ENCODE results near the gene CSF1R.

The CSF1R gene

GRCh38 chr5:150085950-150086715 lies at the start of gene CSF1R:
Gene CSF1R, minus strand, starts transcription at chr5:150086554. Its CDS starts 127 bp downstream, at chr5:150086427.
- no peak for FAIRE-seq

- FAIRE-seq: no peak
These were observed 49.4 kb upstream of the CSF1R start for GRCh38 chr5:150135557-150136304.

GRCh38 chr5:150134198-150134588 lies 47.8 kb upstream of the CSF1R start:
- FAIRE-seq: no peak

- no peak for FAIRE-seq
These were observed 47.3 kb upstream of the CSF1R start for GRCh38 chr5:150133581-150134197.

GRCh38 chr5:150132740-150133139 lies 46.4 kb upstream of the CSF1R start:
- FAIRE-seq: no peak

GRCh38 chr5:150131978-150132694 lies 45.8 kb upstream of the CSF1R start:
- no peak for FAIRE-seq

GRCh38 chr5:150131461-150131860 lies 45.1 kb upstream of the CSF1R start:
- FAIRE-seq: no peak

GRCh38 chr5:150130493-150130922 lies 44.2 kb upstream of the CSF1R start:
- FAIRE-seq: no peak

- no peak for FAIRE-seq
These were observed 43.6 kb upstream of the CSF1R start for GRCh38 chr5:150129813-150130492.

- FAIRE-seq: no peak
These were observed 43.1 kb upstream of the CSF1R start for GRCh38 chr5:150129454-150129812.

GRCh38 chr5:150126921-150127265 lies 40.5 kb upstream of the CSF1R start:
- no peak for FAIRE-seq

GRCh38 chr5:150126199-150126920 lies 40.0 kb upstream of the CSF1R start:
- FAIRE-seq: no peak

GRCh38 chr5:150125334-150125733 lies 39.0 kb upstream of the CSF1R start:
- FAIRE-seq: no peak

- FAIRE-seq: no peak
These were observed 38.2 kb upstream of the CSF1R start for GRCh38 chr5:150124596-150124995.

- no peak for FAIRE-seq
These were observed 37.8 kb upstream of the CSF1R start for GRCh38 chr5:150124111-150124557.

- FAIRE-seq: no peak
These were observed 37.2 kb upstream of the CSF1R start for GRCh38 chr5:150123542-150123941.

- no peak for FAIRE-seq
These were observed 36.5 kb upstream of the CSF1R start for GRCh38 chr5:150122536-150123481.

- FAIRE-seq: no peak
These were observed 35.8 kb upstream of the CSF1R start for GRCh38 chr5:150122158-150122510.

GRCh38 chr5:150121448-150122157 lies 35.2 kb upstream of the CSF1R start:
- FAIRE-seq: no peak
